Liver (tissue), 3 donors: Measurements from ENCODE around the gene CALML5.

Experiments
- GABPA ChIP-seq, 2 donors: IDR thresholded peaks in 1 of 2; conservative IDR thresholded peaks in 1 of 2; 2 replicates each; pipeline ENCODE4 v1.6.1; 2016; ENCODE audit warnings: antibody characterized with exemption in 2 of 2, mild to moderate bottlenecking in 1 of 2, moderate library complexity in 1 of 2
- JUND ChIP-seq, 2 donors: IDR thresholded peaks; 2 replicates each; pipeline ENCODE4 v1.6.1; 2016; ENCODE audit warnings: antibody characterized with exemption in 2 of 2
- RAD21 ChIP-seq, 2 donors: IDR thresholded peaks; 2 replicates each; pipeline ENCODE4 v1.6.1; 2016; ENCODE audit warnings: antibody characterized with exemption in 2 of 2, mild to moderate bottlenecking in 2 of 2
- TF ChIP-seq, protein P1 (sequence below): fragments of 150-350 bp; IDR thresholded peaks from 2 replicates; pipeline ENCODE4 v1.5.1; 2017; ENCODE audit warnings: improper control_type of control experiment, low read depth, low read length; ENCODE audit not compliant: missing input control
- TF ChIP-seq, protein P2 (sequence below): IDR thresholded peaks from 2 replicates; pipeline ENCODE4 v1.6.1; 2016; ENCODE audit warnings: antibody characterized with exemption
- donor health status: healthy.
- donor health status: healthy.

DNA sequence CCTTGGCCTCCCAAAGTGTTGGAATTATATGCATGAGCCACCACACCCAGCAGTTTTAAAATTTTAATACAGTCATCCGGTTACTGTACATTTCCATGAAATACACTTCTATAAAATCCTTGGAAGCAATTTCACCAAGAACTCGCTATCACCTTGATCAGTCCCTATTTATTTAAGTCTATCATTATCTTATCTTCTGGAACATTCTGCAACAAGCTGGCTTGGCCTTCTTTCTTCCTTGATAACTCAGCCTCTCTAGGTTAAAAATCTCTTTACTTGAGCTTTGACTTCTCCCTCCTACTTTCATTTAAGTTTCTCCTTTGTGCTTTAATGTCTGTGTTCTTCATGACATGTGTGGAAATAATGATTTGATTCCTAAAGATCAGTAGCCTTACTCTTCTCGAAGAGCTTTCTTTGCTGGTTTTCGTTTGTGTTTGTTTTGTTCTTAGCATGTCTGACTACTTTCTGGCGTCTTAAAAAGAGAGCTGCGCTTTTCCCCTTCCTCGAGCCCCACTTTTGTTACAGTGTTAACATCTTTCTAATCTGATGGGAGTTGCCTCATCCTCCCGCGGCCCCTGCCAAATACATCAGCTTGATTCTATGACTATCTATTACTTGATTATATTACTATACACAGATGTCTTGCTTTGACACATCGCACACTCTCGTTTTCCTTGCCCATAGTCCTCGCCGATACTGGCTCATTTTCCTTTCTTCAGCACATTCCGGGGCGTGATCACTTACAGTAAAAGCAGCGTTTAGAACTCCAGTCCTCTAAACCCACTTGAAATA is 11.1 kb upstream of the CALML5 start:
- TF ChIP-seq, protein P1, sequence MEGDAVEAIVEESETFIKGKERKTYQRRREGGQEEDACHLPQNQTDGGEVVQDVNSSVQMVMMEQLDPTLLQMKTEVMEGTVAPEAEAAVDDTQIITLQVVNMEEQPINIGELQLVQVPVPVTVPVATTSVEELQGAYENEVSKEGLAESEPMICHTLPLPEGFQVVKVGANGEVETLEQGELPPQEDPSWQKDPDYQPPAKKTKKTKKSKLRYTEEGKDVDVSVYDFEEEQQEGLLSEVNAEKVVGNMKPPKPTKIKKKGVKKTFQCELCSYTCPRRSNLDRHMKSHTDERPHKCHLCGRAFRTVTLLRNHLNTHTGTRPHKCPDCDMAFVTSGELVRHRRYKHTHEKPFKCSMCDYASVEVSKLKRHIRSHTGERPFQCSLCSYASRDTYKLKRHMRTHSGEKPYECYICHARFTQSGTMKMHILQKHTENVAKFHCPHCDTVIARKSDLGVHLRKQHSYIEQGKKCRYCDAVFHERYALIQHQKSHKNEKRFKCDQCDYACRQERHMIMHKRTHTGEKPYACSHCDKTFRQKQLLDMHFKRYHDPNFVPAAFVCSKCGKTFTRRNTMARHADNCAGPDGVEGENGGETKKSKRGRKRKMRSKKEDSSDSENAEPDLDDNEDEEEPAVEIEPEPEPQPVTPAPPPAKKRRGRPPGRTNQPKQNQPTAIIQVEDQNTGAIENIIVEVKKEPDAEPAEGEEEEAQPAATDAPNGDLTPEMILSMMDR: no peak
- TF ChIP-seq, protein P2, sequence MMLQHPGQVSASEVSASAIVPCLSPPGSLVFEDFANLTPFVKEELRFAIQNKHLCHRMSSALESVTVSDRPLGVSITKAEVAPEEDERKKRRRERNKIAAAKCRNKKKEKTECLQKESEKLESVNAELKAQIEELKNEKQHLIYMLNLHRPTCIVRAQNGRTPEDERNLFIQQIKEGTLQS: no peak
- TF ChIP-seq RAD21 (IDR thresholded peaks at IDR 0.05): no peak
- no peak for TF ChIP-seq JUND (IDR thresholded peaks at IDR 0.05)
- no peak for TF ChIP-seq GABPA (IDR thresholded peaks at IDR 0.05 in 1 of 2, conservative IDR thresholded peaks at IDR 0.05 in 1 of 2)
